OCI-M2 (cell line): Measurements from ENCODE around the gene ELL3.
"Not testable (repeated sequence)": the region's sequence is repeated elsewhere in the genome, so short reads cannot be mapped to it uniquely, and the experiment has no call there.

ENCODE experiments used
- DNase-seq: peaks from one replicate; lab custom pipeline; 2025; ENCODE audit not compliant: unreplicated experiment; lab: John Stamatoyannopoulos, UW

Gene ELL3

GRCh38 chr15:43792761-43793476 is 16.2 kb upstream of the ELL3 start:
- DNase-seq = no peak

- peak; percentile 79 for DNase-seq
These were observed 15.4 kb upstream of the ELL3 start, which contains the start of gene SERF2 for GRCh38 chr15:43791993-43792760. Gene SERF2, plus strand, starts transcription at chr15:43792320. Its CDS starts 57 bp downstream, at chr15:43792377.

DNA sequence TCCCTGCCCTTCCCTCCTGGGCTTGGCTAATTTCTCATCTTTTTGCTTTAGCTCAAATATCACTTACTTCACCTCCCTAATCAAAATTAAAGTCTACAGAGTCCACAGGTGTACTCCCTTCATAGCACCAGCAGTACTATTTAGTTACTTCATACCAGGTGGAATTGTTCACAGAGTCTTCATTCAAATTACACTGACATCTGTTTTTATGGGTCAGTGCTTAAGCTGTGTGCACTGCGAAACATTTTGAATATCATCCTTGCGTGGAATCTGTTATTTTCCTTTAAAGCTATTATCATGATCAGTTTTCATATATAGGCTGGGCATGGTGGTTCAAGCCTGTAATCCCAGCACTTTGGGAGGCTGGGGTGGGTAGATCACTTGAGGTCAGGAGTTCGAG is 12.6 kb upstream of the ELL3 start:
- no peak for DNase-seq

- no peak for DNase-seq
These were observed 2.2 kb upstream of the ELL3 start for GRCh38 chr15:43779016-43779415.

DNA sequence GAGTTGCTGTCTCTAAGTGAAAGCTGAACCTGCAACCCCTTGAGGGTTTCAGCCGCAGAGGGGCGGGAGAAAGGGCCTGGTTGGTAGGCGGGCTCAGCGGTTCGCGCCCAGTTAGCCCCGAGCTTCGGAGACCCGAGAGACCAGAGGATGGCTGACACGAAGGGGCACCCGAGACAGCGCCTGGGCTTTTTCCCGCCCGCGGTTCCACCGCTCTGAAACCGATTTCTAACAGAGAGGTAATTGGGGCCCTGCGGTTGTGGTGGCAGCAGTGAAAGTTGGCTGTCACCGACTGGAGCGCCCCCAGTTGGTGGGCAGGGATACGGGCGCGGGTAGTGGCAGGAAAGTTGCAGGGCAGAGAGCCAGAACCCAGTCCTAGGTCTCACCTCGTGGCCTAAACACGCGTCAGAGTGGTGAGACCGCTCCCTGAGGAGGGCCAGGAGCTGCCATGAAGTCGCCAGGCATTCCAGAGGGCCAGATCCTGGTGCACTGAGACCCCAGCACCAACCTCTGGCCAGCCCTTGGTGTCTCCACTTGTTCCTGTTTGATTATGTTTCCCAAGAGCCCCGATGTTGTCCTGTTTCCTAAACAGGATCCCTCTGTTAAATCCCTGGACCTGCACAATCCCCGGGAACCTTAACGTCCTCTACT is 625 bp upstream of the ELL3 start:
- peak; percentile 92 for DNase-seq

GRCh38 chr15:43776101-43776717 is 557 bp downstream of the ELL3 start:
- no peak for DNase-seq

- DNase-seq = no peak
These were observed 1.3 kb downstream of the ELL3 start for GRCh38 chr15:43775411-43775965.

DNA sequence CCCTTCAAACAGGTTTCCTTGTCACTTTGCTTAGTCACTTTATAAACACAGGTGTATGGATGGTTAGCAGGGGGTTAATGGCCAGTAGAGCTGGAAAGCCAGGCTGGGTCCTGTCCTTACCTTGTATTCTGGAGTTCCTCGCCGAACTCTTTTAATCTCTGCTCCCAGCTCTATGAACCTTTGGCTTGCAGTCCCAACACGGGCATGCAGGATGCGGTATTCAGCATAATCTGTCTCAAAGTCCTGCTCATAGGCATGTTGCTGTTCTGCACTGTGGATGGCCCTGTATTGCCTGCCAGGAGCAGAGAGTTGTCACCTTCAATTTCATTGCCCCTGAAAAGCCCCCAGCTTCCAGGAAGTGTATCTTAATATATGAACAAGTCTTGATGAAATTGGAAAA is 2.7 kb downstream of the ELL3 start:
- DNase-seq = no peak

GRCh38 chr15:43772624-43773023 is 4.1 kb downstream of the ELL3 start:
- DNase-seq = no peak

DNA sequence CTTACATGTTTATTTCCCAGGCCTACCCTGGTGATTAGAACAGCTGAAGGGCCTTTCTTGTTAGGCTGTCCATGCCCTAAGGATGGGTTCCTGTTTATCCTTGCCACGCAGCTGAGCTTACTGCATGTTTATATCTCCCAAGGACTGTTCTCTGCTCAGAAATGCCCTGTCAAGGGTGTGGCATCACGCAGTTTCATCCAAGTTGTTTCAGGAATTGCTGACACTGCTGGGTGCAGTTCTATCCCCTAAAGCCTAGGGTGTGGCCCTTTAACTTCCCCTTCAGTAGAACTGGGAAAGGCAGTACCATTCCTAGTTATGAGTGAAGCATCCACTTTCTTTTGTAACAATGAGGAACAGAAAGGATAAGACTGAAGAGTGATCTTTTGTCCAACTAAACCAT is 5.0 kb downstream of the ELL3 start:
- DNase-seq = no peak

GRCh38 chr15:43769584-43770228 is 7.1 kb downstream of the ELL3 start:
- no peak for DNase-seq

DNA sequence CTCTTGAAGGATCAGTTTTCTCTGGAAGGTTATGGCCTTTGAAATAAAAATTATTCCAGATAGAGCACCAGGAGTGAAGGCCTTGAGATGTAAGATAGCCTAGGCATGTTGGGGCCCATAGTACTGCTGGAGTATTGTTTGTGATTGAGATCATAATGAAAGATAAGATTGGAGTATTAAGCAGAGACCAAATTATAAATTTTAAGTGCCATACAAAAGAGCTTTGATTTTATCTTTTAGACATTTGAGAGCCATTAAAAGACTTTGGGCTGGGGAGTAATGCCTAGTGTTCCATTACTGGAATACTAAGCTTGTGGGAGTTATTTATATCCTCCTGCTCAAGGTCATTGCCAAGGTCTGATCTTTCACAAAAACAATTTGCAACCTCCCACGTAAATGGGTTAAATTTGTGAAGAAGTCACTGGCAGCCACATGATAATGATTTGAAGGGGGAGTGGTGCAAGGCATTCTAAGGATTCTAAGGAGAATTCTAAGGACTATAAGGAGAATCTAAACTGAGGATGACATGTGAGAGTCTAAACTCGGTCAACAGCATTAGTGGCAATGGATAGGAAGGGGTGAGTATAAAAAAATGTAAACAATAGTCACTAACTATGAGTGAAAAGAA is 12.8 kb downstream of the ELL3 start:
- DNase-seq = no peak

- DNase-seq = no peak
These were observed 13.9 kb downstream of the ELL3 start for GRCh38 chr15:43762824-43763223.

DNA sequence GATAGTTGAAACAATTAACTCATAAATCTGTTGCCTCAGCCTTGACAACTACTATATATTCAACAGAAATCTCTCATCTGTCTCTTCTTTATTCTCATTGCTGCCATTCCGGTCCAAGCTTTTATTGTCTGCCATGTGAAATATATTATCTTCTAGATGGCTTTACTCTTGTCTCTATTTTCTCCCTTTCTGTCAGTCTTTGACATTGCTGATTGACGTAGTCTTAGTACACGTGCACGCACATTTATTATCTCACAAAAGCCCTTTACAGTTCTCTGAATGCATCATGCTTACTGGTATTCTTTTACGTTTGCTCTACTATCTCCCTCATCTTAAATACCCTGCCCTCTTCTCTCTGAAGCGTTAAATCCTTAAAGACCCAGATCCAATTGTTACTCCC is 24.9 kb downstream of the ELL3 start:
- DNase-seq = no peak

GRCh38 chr15:43749690-43750345 is 26.9 kb downstream of the ELL3 start:
- DNase-seq = no peak

GRCh38 chr15:43748376-43748775 is 28.4 kb downstream of the ELL3 start:
- DNase-seq = no peak

GRCh38 chr15:43746903-43747309 is 29.9 kb downstream of the ELL3 start:
- DNase-seq = not testable (repeated sequence)

GRCh38 chr15:43746245-43746902 is 30.4 kb downstream of the ELL3 start, which contains the start of gene PDIA3:
Gene PDIA3, plus strand, starts transcription at chr15:43746438. Its CDS starts 102 bp downstream, at chr15:43746540.
- DNase-seq = peak; percentile 46

- no peak for DNase-seq
These were observed 41.4 kb downstream of the ELL3 start for GRCh38 chr15:43735416-43735815.
